Measurements from ENCODE around the gene ZMPSTE24. TPM values are rescaled to one million over a fixed set of nuclear protein-coding genes. Genes with fewer than 3 reads are reported as not detected.

Gene ZMPSTE24
- total and polyA plus RNA-seq, 2 of the 4 experiments (the other 2 are of a cell fraction), result 21.0 to 28.9 TPM

- TF ChIP-seq RAD21 (IDR thresholded peaks at IDR 0.05; ENCODE audit: low read length) (no peak), ELK1 (IDR thresholded peaks at IDR 0.05; ENCODE audit: borderline replicate concordance, low read depth, low read length) (no peak), USF2 (IDR thresholded peaks at IDR 0.05; ENCODE audit: low read depth, low read length) (no peak), POLR2A (IDR thresholded peaks at IDR 0.05; ENCODE audit: low read depth, low read length) (no peak), CHD1 (IDR thresholded peaks at IDR 0.05; ENCODE audit: low read depth, low read length) (no peak), MAZ (IDR thresholded peaks at IDR 0.05; ENCODE audit: borderline replicate concordance, low read depth, low read length) (no peak), RCOR1 (IDR thresholded peaks at IDR 0.05; ENCODE audit: insufficient replicate concordance, low read length) (no peak), CEBPB (IDR thresholded peaks at IDR 0.05; ENCODE audit: low read depth, low read length) (no peak), SMC3 (IDR thresholded peaks at IDR 0.05; ENCODE audit: low read depth, low read length) (no peak), MAFK (IDR thresholded peaks at IDR 0.05; ENCODE audit: low read depth, low read length) (no peak), CTCF (conservative IDR thresholded peaks at IDR 0.05; ENCODE audit: low read depth, low read length) (no peak), BHLHE40 (IDR thresholded peaks at IDR 0.05; ENCODE audit: low read depth, low read length) (no peak)
- no peaks in the 10 kb centered on the region; the same call in 1 of the 2 replicates for H3K4me1 ChIP-seq (ENCODE audit: control insufficient read depth, insufficient read depth, low read length)
Measured at GRCh38 chr1:40247655-40248054, 10.4 kb upstream of the ZMPSTE24 start, which contains the start of gene TMCO2. Gene TMCO2 (plus strand): TSS chr1:40247937. CDS start chr1:40247994, 57 bp downstream.

More at GRCh38 chr1:40247655-40248054, 10.4 kb upstream of the ZMPSTE24 start, which contains the start of gene TMCO2:
- H2AK9ac ChIP-seq (replicated peaks; ENCODE audit: low read depth, low read length, poor library complexity), result no peak within 1 kb of the TSS
- CTCF ChIA-PET, result no interaction called here
- no peaks in the 10 kb centered on the region for H3K9me1 ChIP-seq (ENCODE audit: insufficient read depth, low read length)
- H4K91ac ChIP-seq (ENCODE audit: insufficient read depth, low read depth, low read length), result no peak within 1 kb of the TSS
- no peak within 1 kb of the TSS for H4K5ac ChIP-seq (ENCODE audit: low read depth, low read length)
- in situ Hi-C loops (cut with MboI; ENCODE audit: low sequenced_read_pairs), result no loop called here
- no peaks in the 10 kb centered on the region for H4K20me1 ChIP-seq (ENCODE audit: insufficient read depth, low read length)
- no peak within 1 kb of the TSS for H2AK5ac ChIP-seq (ENCODE audit: low read depth, low read length)
- no peak within 1 kb of the TSS for H2BK5ac ChIP-seq (ENCODE audit: low read depth, low read length, poor library complexity, severe bottlenecking)
- H3K79me1 ChIP-seq (ENCODE audit: low read depth in 1 of 2, low read length in 2 of 2), result peaks cover 0 to 4% of the 10 kb centered on the region in 2 experiments; a peak in 1 of 4 replicates
- no peak within 1 kb of the TSS for H3K9ac ChIP-seq (ENCODE audit: low read depth, low read length)
- no peak within 1 kb of the TSS for H2BK15ac ChIP-seq (ENCODE audit: low read depth, low read length)
- H2BK120ac ChIP-seq (ENCODE audit: low read depth, low read length), result no peak within 1 kb of the TSS
- no peak within 1 kb of the TSS for H3K27ac ChIP-seq (ENCODE audit: insufficient read depth, low read length)
- BruUV-seq (replicated peaks), result no TSS peak
- H2BK20ac ChIP-seq (ENCODE audit: low read depth, low read length), result no peak within 1 kb of the TSS
- dilution Hi-C loops (cut with HindIII; ENCODE audit: low sequenced_read_pairs, unreplicated experiment), result no loop called here
- no CpG with 5 or more reads among the region's 1 CpG for WGBS, 2 experiments (ENCODE audit: extremely low coverage in 2 of 2, insufficient read length in 1 of 2)
- no peak for DNase-seq
- no peaks in the 10 kb centered on the region for H3K27me3 ChIP-seq (ENCODE audit: control insufficient read depth, insufficient read depth, low read length)
- no peak within 1 kb of the TSS for H3K4ac ChIP-seq (ENCODE audit: low read depth, low read length)
- POLR2A ChIA-PET (ENCODE audit: unreplicated experiment), result no interaction called here
- no peak within 1 kb of the TSS for H3K4me2 ChIP-seq (ENCODE audit: low read depth, low read length)
- intact Hi-C loops (cut with micrococcal nuclease), result no loop called here
- no peak within 1 kb of the TSS for H3K14ac ChIP-seq (replicated peaks; ENCODE audit: low read depth, low read length)
- H4K8ac ChIP-seq (ENCODE audit: low read depth in 2 of 2, low read length in 2 of 2), result no peak within 1 kb of the TSS
- no peak for ATAC-seq (ENCODE audit: low read depth)
- no peak within 1 kb of the TSS for H3K4me3 ChIP-seq (ENCODE audit: insufficient read depth, low read depth, low read length)
- H3K56ac ChIP-seq (ENCODE audit: extremely low read depth, insufficient read depth, low read length), result no peak within 1 kb of the TSS
- H3K18ac ChIP-seq (ENCODE audit: low read depth, low read length), result no peak within 1 kb of the TSS
- no peaks in the 10 kb centered on the region for H3K36me3 ChIP-seq (ENCODE audit: control insufficient read depth, insufficient read depth, low read length)
- H3K9me3 ChIP-seq (ENCODE audit: control insufficient read depth, insufficient read depth, low read length), result no peaks in the 10 kb centered on the region
- H3K23ac ChIP-seq (ENCODE audit: low read depth, low read length), result no peak within 1 kb of the TSS
- H2AFZ ChIP-seq (replicated peaks; ENCODE audit: low read length, poor library complexity), result no peak within 1 kb of the TSS
